Endometrial microvascular endothelial cells (primary cell): ENCODE results near the gene UGGT2. TPM values are rescaled to one million over a fixed set of nuclear protein-coding genes. Genes with fewer than 3 reads are reported as not detected.

Experiments used
- in situ Hi-C: cut with HindIII; loops from 2 replicates; pipeline ENCODE4 v1.10.0; 2017; ENCODE audit warnings: low sequenced_read_pairs, low pct_unique_long_range_greater_than_20kb; ENCODE audit errors: inconsistent ontology term
- total RNA-seq: library from RNA; depleted of rRNA; stranded (reverse); fragments of >200 nt; gene quantifications from one replicate; pipeline ENCODE4 v1.2.3, GENCODE V29; 2015; ENCODE audit errors: inconsistent ontology term

UGGT2 gene, protein sequence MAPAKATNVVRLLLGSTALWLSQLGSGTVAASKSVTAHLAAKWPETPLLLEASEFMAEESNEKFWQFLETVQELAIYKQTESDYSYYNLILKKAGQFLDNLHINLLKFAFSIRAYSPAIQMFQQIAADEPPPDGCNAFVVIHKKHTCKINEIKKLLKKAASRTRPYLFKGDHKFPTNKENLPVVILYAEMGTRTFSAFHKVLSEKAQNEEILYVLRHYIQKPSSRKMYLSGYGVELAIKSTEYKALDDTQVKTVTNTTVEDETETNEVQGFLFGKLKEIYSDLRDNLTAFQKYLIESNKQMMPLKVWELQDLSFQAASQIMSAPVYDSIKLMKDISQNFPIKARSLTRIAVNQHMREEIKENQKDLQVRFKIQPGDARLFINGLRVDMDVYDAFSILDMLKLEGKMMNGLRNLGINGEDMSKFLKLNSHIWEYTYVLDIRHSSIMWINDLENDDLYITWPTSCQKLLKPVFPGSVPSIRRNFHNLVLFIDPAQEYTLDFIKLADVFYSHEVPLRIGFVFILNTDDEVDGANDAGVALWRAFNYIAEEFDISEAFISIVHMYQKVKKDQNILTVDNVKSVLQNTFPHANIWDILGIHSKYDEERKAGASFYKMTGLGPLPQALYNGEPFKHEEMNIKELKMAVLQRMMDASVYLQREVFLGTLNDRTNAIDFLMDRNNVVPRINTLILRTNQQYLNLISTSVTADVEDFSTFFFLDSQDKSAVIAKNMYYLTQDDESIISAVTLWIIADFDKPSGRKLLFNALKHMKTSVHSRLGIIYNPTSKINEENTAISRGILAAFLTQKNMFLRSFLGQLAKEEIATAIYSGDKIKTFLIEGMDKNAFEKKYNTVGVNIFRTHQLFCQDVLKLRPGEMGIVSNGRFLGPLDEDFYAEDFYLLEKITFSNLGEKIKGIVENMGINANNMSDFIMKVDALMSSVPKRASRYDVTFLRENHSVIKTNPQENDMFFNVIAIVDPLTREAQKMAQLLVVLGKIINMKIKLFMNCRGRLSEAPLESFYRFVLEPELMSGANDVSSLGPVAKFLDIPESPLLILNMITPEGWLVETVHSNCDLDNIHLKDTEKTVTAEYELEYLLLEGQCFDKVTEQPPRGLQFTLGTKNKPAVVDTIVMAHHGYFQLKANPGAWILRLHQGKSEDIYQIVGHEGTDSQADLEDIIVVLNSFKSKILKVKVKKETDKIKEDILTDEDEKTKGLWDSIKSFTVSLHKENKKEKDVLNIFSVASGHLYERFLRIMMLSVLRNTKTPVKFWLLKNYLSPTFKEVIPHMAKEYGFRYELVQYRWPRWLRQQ (N-terminal part only)
- total RNA-seq = 12.8 TPM

DNA sequence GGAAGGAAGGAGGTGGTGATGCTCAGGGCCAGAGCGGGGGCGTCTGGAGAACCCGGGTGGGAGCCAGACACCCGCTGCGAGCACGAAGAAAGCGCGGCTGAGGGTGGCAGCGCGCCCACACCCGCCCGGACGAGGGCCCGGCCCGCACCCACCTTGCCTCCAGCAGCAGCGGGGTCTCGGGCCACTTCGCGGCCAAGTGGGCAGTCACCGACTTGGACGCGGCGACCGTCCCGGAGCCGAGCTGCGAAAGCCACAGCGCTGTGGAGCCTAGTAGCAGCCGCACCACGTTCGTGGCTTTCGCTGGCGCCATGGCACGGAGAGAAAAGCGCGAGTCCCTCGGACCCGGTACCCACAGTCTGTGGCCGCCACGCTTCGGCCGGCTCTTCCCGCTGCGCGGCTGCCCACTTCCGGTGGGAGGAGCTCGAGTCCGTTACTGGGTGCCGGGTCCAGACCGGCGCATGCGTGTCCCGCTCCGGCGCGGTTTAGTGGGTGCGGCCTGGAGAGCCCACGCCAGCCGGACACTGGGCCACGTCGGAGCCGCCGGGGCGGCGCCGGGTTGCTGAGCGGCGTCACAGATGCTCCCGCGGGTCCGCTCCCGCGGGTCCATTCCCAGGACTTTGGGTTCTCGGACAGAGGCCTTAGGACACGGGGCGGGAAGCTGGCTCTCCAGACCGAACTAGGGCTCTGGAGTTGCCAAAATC, at the start of gene UGGT2:
TSS of gene UGGT2 (minus strand) at position 399 of the 701 bp plus-strand sequence. CDS start at position 310, 89 bp downstream.
- in situ Hi-C loops = no loop called here

DNA sequence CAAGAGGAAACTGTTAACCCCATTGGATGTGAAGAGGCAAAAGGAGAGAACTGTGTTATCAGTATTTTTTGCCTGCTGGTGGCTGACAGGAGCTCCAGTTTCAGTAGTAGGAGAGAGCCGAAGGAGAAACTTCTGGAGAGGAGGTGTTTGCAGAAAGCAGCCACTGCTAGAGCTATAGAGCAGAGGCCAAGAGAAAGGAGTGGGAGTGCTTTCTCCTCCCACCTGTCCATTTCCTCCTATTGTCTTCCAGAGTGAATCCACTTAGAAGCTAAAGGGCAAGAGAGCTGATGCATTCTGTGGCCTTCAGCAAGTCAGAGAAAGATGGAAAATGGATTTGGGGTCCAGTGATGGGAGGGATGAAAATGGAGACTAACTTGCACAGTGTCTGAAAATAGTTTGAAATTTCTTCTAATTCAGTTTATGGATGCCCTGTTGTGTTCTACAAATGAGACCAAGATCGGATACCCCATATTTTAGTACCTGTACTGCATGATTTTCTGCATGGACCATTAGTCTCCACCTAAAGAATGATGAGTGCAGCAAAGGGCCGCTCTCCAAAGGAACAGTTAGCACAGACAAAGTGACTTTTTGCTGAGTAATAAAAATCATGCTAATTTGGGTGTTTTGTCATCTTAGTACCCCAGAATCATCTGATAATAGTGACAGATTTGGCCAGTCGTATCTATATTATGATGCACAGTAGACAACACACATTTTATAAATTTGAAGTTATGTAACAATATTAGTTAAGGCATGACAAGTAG, 47.4 kb upstream of the UGGT2 start:
- in situ Hi-C loops = no loop called here

DNA sequence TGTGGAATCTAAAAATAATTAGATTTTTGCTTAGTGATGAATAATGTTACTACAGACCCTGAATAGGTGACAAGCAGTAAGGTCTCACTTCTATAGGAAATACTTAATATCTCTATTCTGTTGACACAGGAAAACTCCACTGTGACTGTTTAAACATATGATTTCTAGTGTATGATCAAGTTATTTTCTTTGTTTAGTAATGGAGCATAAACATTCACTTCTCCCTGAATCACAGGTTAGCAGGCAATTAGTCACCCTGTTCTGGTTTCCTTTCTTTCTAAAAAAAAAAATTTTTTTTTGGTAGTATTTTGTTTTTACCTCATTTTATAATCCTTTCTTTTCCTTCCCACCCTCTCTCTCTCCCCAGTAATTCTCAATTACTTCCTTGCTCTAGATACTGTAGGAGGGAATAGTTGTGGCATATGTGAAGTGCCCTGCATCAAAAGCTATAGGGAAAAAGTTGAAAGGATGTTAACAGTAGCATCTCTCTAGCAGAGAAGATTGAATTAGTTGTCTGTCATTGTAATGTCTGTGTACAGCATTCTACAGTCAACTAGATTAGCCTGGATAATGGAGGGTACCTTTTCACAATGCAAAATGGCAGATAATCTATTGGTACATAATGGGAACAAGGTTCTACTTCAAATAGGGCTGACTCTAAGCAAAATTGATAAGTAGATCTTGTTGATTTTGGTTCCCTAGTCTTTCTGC, 40.2 kb upstream of the UGGT2 start:
- in situ Hi-C loops = no loop called here

DNA sequence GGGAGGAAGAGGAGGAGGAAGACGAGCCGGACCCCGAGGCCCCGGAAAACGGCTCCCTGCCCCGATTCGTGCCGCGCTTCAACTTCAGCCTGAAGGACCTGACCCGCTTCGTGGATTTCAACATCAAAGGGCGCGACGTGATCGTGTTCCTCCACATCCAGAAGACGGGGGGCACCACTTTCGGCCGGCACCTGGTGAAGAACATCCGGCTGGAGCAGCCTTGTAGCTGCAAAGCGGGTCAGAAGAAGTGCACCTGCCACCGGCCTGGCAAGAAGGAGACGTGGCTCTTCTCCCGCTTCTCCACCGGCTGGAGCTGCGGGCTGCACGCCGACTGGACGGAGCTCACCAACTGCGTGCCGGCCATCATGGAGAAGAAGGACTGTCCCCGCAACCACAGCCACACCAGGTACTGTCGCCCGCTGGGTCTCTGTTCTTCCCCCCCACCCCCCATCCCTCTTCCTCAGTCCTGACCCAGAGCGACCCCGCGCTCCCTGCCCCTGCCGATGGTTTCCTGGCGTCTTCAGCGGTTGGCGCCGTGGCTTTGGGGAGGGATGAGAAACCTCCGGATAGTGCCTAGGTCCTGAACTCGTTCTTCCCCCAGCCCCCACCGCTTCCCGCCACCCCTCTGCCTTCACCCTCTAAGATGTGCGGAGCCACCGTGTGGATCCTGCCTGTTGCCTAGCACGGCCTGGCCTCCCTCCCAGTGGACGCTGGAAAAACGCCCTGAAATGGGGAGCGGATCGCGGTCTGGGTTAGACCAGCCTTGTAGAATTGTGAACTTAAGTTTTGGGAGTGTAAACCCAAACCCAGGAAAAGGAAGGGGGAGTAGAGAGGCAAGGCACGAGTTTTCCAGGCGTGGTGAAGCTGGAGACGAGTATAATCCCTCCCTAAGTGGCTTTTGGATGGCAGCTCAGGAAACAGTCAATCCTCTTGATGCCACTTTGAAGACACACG, 38.2 kb upstream of the UGGT2 start:
- in situ Hi-C loops = no loop called here

DNA sequence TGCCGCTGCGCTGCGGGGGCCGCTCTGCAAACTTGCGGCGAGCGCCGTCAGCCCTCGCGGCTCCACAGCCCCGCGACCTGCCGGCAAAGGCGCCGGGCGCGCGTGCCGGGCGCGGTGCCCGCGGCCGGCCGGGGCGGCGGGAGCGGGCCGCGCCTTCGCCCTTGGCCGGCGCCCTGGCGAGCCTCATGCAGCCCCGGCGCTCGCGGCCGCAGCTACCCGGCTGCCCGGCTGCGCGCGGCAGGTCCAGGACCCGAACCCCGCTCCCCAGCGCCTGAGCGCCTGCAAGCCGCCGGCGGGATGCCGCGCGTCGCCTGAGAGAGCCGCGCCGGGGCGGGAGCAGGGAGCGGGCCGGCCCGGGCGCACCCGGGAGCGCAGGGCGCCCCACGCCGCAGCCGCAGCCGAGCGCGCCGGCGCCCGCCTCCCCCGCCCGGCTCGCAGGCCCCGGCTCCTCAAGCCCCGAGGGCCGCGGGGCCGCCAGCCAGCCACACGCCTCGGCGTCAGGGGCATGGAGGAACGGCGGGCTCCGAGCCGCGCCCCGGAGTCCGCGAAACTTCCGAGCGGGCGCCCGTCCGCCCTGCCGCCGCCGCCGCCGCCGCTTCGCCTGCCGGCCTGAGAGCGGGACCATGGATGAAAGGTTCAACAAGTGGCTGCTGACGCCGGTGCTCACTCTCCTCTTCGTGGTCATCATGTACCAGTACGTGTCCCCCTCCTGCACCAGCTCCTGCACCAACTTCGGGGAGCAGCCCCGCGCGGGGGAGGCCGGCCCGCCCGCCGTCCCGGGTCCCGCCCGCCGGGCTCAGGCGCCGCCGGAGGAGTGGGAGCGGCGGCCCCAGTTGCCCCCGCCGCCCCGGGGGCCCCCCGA, 37.3 kb upstream of the UGGT2 start:
- in situ Hi-C loops = no loop called here

DNA sequence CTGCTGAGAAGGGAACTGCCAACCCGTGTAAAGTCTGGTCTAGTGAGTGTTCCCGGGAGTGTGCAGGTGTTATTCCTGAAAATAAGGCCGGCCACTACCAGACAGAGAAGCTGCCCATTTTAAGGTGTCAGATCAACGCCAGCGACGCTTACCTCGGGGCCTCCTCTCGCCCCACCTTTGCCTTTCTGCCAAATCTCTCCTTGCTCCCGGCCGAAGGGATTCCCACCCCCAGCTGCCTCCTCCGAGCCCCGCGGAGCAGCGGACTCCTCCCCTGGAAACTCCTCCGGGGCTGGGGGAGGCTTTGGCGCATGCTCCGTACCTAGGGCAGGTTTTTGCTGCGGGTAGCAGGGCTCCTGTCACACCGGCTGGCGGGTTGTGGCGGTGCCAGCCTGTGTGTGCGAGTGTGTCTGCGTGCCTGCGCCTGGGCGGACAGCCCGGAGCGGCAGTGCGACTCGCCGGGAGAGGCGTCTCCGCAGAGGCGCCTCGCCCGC, 36.6 kb upstream of the UGGT2 start, which contains the start of gene HS6ST3:
TSS of gene HS6ST3 (plus strand) at position 359 of the 491 bp plus-strand sequence.
- in situ Hi-C loops = no loop called here

DNA sequence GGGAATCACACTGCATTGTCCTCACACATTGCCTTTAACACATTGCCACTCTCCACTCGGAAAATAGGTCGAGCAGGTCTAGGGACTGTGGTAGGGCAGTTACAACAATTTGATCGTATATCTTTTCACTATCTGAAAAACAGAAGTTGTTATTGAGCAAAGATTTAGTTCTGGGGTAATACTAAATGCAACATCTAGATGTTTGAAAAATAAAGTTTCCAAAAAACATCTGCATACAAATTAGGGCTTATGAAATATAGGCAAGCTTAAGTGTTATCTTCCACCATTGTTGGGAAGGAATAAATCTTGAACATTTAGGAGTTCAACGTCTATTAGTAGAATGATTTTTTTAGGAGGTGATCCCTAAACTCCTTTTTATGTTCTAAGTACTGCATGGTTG, 35.9 kb upstream of the UGGT2 start:
- in situ Hi-C loops = no loop called here

DNA sequence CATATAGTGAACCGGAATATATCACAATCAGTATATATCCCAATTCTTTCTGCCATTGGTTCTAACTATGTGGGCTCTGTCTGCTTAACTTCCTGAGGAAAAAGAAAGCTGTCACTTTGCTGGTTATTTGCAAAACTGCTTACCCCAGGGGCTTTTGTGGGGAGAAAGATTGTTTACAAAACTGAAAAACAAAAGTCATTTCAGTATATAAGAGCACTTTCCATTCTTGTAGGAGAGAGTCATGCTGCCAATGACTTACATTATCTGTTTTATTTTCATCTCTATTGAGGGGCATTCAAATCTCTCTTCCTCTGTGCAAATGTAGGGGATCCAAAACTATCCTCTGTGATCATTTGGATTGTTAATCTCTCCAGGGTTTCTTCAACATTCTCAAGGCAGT, 33.5 kb upstream of the UGGT2 start:
- in situ Hi-C loops = no loop called here

DNA sequence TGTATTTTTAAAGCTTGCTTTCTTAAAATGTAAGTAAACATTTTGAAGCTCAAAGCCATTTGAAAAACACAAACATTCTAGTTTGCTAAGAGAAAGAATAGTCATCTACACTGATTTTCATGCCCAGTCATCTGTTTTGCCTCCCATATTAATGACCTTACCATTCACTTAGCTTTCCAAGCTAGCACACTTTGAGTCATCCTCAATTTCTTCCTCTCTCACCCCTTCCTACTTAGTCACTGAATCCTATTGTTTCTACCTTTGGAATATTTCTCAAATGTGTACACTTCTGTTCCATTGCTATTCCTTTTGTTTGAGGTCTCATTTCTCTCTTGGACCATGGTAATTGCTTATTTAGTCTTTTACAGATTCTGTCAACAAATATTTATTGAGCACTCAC, 29.4 kb upstream of the UGGT2 start:
- in situ Hi-C loops = no loop called here

DNA sequence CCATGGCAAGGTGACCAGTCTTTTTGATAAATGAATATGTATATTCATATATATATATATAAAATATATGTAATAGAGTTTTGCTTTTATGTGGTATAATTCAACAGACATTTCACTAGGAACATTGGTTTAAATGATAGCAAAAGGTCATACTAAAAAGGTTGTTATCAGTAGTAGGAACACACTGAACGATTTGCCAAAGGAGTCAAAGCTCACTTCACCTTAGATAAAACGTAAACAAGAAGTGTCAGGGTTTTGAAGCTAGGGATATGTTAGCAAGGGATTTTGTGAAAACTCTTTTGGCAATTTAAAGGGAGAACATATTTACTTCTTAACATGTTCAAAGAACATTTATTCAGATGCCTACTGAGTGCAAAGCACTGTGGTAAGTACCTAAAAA, 28.7 kb upstream of the UGGT2 start:
- in situ Hi-C loops = no loop called here

DNA sequence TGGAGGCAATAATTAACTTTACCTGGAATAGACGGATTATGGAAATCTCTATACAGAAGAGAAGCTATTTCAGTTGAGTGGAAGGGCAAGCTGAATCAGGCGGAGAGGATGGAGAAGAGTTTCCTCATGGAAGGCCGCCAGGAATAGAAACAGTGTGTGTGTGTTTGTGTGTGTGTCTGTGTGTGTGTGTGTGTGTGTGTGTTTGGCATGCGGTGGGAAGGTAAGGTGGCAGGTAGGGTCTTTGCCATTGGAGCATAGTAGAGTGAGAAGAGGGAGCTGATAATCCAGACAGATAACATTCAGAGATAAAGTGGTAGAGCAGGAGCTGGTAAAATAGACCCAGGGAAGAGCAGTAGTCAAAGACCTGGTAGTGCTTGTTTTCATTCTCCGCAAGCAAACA, 27.5 kb upstream of the UGGT2 start:
- in situ Hi-C loops = no loop called here

DNA sequence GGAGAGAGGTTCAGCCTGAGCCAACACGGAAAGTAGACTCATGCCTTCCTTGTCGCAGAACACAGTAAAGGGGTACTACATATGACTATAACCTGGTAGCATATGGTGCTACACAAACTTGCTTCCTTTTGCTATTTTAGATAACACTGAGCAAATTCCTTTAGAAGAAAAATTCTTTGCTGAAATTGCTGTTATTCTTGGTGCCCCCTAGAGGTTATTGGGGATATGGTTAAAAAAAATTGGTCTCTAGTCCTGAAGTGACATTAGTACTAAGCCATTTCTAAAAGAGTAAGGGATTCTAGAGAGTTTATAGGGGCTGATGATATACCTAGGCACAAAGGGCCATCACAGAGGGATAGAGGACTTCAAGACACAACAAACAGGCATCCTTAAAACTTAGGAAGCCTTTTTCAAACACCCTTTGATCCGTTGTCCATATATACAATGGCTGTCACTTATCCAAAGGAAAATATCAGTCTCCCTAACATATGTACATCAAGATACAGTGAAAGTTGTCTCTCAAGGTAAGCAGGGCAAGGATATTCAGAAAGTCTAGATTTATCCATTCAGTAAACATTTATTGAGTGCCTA, 22.8 kb upstream of the UGGT2 start:
- in situ Hi-C loops = no loop called here

DNA sequence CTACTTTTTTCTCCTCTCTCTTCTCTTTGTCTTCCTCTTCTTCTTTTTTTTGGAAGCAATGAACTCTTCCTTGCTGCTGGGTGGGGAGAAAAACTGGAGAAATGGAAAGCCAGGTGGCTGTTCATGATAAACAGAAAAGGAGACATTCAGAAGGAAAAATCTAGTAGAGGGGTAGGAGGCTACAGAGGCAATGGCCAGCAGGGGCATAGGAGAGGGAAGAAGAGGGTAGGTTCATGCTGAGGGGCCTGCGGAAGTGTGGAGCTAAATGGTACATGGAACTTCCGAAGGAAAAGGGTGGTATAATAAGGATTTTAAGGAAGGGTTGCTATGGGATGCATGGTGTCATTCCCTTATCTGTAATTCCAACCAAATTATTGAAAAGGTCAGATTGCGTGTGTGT, 19.2 kb upstream of the UGGT2 start:
- in situ Hi-C loops = no loop called here

DNA sequence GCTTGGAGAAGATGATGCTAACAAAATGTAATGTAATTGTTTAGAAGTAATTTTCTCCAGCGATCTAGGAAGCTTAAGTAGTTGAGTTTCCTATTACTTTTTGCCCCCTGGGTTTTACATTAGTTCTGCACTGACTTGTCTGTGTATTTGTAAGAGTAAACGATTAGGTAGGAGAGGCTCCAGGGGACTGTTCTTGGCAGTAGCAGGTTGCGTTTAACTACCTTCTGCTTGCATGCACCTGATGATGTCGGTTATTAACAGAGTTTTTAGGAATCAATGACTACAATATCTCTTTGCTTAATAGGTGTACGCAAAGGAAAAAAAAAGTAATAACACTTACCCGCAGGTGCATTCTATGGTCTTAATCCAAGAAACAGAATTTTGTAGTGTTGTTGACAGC, 18.3 kb upstream of the UGGT2 start:
- in situ Hi-C loops = no loop called here

DNA sequence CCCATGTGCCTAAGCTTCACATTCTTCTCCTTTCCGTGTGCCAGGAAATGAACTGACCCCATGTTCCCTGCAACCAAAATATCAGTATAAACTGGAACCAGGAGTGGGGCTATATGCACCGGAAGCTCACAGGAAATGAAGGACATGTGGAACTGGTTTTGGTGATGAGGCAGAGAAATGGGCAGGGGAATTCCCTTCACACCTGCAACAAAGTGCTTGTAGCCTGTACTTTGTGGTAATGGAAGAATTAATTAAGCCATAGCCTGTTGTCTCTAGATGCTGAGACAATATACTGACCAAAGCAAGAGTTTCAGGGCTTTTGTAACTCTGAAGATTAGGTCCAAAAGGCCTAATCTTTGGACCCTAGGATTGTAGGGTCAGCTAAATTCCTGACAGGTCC, 15.5 kb upstream of the UGGT2 start:
- in situ Hi-C loops = no loop called here
